ENCODE data around the gene GNG7.

GRCh38 chr19:2517881-2518601, 184.5 kb downstream of the GNG7 start:
- no peak for TF ChIP-seq CTCF (optimal IDR thresholded peaks at IDR 0.05 in 1 of 3, IDR thresholded peaks at IDR 0.05 in 1 of 3, conservative IDR thresholded peaks at IDR 0.05 in 1 of 3; ENCODE audit: extremely low read depth in 1 of 3, insufficient read depth in 2 of 3, low read length in 3 of 3)
- TF ChIP-seq EZH2 (IDR thresholded peaks at IDR 0.05; ENCODE audit: low read length): no peak
